A673 (cell line): ENCODE results near the gene UNC45B.

Source experiments
- EZH2 ChIP-seq: fragments of 200-600 bp; sonication (generic); IDR thresholded peaks from 2 replicates; pipeline ENCODE4 v1.6.1; 2017; ENCODE audit warnings: borderline replicate concordance, low read depth, mild to moderate bottlenecking, mixed read lengths, antibody characterized with exemption, low read length; ENCODE audit not compliant: poor library complexity, severe bottlenecking
- TF ChIP-seq, protein P1 (sequence below): fragments of 300-800, 200-600 bp; sonication (generic); conservative IDR thresholded peaks from 2 replicates; pipeline ENCODE4 v1.5.1; 2017; ENCODE audit warnings: low read depth, mild to moderate bottlenecking, antibody characterized with exemption, low read length, moderate library complexity, mixed read lengths

- TF ChIP-seq EZH2 = no peak
- TF ChIP-seq, protein P1, sequence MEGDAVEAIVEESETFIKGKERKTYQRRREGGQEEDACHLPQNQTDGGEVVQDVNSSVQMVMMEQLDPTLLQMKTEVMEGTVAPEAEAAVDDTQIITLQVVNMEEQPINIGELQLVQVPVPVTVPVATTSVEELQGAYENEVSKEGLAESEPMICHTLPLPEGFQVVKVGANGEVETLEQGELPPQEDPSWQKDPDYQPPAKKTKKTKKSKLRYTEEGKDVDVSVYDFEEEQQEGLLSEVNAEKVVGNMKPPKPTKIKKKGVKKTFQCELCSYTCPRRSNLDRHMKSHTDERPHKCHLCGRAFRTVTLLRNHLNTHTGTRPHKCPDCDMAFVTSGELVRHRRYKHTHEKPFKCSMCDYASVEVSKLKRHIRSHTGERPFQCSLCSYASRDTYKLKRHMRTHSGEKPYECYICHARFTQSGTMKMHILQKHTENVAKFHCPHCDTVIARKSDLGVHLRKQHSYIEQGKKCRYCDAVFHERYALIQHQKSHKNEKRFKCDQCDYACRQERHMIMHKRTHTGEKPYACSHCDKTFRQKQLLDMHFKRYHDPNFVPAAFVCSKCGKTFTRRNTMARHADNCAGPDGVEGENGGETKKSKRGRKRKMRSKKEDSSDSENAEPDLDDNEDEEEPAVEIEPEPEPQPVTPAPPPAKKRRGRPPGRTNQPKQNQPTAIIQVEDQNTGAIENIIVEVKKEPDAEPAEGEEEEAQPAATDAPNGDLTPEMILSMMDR = no peak
Observed at GRCh38 chr17:35166526-35166925, 18.9 kb downstream of the UNC45B start.
